Measurements from ENCODE around the gene ZCCHC10. TPM values are rescaled to one million over a fixed set of nuclear protein-coding genes. Genes with fewer than 3 reads are reported as not detected.

ZCCHC10 gene
- total RNA-seq, 4 donors from 2014 or later: 19.1 to 37.4 (median 25.7) TPM

DNA sequence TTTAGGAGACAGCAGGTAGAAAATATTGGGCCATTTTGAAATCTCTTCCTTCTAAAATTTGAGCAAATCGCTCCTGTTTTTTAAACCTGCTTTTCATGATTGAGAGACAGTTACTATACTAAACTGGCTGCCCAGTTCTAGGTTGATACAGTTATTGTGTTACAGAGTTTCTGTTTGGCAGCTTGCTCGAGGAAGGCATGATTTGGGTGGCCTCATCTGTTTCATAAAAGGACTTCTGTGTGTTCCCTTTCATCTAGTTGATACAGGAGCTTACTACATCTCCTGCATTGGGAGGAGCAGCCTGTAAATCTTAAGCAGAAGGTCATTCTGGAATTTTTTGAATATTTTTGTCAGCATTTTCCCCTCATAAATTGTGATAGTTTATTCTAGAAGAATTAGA is 39.7 kb upstream of the ZCCHC10 start:
- intact Hi-C loops (cut with DNase I; ENCODE audit: low total_unique reads): no loop called here
- Histone ChIP-seq H3K36me3 (peaks cover 0 to 23% (median 6%) of the 10 kb centered on the region in 4 donors), H3K27me3 (no peaks in the 10 kb centered on the region), H3K4me1 (peaks cover 0 to 35% (median 0%) of the 10 kb centered on the region in 4 donors), H3K9me3 (no peaks in the 10 kb centered on the region), H3K4me3 (no peak overlapping the region), H3K27ac (no peak overlapping the region)
- in situ Hi-C loops (cut with MboI; ENCODE audit: low pct_ligation_motif_present in 1 of 4, low pct_unique_long_range_greater_than_20kb in 1 of 4, low sequenced_read_pairs in 3 of 4): no loop called here
- DNase-seq: no peak
- TF ChIP-seq, protein P1, sequence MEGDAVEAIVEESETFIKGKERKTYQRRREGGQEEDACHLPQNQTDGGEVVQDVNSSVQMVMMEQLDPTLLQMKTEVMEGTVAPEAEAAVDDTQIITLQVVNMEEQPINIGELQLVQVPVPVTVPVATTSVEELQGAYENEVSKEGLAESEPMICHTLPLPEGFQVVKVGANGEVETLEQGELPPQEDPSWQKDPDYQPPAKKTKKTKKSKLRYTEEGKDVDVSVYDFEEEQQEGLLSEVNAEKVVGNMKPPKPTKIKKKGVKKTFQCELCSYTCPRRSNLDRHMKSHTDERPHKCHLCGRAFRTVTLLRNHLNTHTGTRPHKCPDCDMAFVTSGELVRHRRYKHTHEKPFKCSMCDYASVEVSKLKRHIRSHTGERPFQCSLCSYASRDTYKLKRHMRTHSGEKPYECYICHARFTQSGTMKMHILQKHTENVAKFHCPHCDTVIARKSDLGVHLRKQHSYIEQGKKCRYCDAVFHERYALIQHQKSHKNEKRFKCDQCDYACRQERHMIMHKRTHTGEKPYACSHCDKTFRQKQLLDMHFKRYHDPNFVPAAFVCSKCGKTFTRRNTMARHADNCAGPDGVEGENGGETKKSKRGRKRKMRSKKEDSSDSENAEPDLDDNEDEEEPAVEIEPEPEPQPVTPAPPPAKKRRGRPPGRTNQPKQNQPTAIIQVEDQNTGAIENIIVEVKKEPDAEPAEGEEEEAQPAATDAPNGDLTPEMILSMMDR (IDR thresholded peaks at IDR 0.05): no peak
- TF ChIP-seq EP300 (IDR thresholded peaks at IDR 0.05; ENCODE audit: low read depth) (no peak), POLR2A (IDR thresholded peaks at IDR 0.05) (no peak), POLR2AphosphoS5 (IDR thresholded peaks at IDR 0.05) (no peak)
- 78 to 89% methylated on average over 2 of the region's 2 CpGs for WGBS, 2 donors (ENCODE audit: low coverage in 1 of 2)

DNA sequence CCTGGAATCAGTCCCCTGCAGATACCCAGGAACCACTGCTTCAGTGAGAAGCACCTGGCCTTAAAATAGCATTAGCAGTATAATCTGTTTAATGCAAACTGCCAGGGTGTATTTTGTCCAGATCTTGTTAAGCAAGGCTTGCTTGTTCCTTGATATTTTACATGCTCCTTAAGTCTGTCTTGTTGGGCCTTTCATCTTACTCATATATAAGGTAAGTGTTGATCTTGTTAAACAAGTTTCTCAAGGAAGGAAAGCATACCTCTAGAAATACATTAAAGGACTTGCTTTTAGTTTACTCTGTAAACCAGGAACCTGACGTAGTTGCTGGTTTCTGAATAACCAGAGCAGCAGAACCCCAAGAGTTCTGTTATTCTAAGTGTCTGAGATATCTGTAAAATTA is 39.1 kb upstream of the ZCCHC10 start:
- DNase-seq: no peak
- in situ Hi-C loops (cut with MboI; ENCODE audit: low pct_ligation_motif_present in 1 of 4, low pct_unique_long_range_greater_than_20kb in 1 of 4, low sequenced_read_pairs in 3 of 4) (no loop called here), intact Hi-C loops (cut with DNase I; ENCODE audit: low total_unique reads) (no loop called here)
- no peaks in the 10 kb centered on the region for H3K9me3 ChIP-seq
- peaks cover 0 to 23% (median 4%) of the 10 kb centered on the region in 4 donors for H3K36me3 ChIP-seq
- H3K27ac ChIP-seq: no peak overlapping the region
- no peak for TF ChIP-seq POLR2A (IDR thresholded peaks at IDR 0.05)
- TF ChIP-seq, protein P1 (IDR thresholded peaks at IDR 0.05): no peak
- TF ChIP-seq POLR2AphosphoS5 (IDR thresholded peaks at IDR 0.05): no peak
- TF ChIP-seq EP300 (IDR thresholded peaks at IDR 0.05; ENCODE audit: low read depth): no peak
- H3K27me3 ChIP-seq: no peaks in the 10 kb centered on the region
- H3K4me1 ChIP-seq: peaks cover 0 to 35% (median 0%) of the 10 kb centered on the region in 4 donors
- no peak overlapping the region for H3K4me3 ChIP-seq
- WGBS, 2 donors (ENCODE audit: low coverage in 1 of 2): 52 to 67% methylated on average over 1 of the region's 1 CpG

DNA sequence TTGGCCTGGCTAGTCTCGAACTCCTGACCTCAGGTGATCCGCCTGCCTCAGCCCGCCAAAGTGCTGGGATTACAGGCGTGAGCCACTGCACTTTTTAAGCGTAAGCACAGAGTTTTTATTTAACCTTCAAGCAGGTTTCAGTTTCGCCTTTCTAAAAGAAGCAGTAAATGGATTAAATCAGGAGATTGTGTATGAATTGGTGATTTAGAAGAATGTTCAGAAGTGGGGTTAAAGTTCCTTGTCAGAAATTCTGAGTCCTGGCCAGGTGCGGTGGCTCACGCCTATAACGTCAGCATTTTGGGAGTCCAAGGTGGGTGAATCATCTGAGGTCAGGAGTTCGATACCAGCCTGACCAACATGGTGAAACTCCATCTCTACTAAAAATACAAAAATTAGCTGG is 37.6 kb upstream of the ZCCHC10 start:
- DNase-seq: no peak

DNA sequence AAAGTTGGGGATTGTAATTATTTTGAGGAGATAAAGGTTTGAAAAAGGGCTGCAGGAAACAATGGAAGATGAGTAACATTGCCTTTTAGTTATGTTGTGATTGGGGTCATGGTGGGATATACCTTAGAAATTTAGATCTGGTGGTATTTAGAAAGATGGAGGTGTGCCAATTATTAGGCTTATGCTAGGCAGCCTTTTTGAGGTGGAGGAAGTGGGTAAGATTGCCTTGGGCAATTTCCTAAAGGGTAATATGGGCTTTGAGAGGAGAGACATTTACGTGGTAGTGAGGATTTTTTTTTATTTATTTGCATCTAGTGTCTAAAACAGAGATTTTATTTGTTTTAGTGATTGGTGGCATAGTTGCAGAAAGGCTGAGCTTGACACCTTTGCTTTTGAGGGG is 35.9 kb upstream of the ZCCHC10 start:
- no peaks in the 10 kb centered on the region for H3K27me3 ChIP-seq
- no peaks in the 10 kb centered on the region for H3K9me3 ChIP-seq
- no peak for DNase-seq
- peaks cover 0 to 5% (median 0%) of the 10 kb centered on the region in 4 donors for H3K36me3 ChIP-seq
- intact Hi-C loops (cut with DNase I; ENCODE audit: low total_unique reads): no loop called here
- no peak for TF ChIP-seq POLR2A (IDR thresholded peaks at IDR 0.05)
- TF ChIP-seq POLR2AphosphoS5 (IDR thresholded peaks at IDR 0.05): no peak
- TF ChIP-seq EP300 (IDR thresholded peaks at IDR 0.05; ENCODE audit: low read depth): no peak
- TF ChIP-seq, protein P1 (IDR thresholded peaks at IDR 0.05): no peak
- in situ Hi-C loops (cut with MboI; ENCODE audit: low pct_ligation_motif_present in 1 of 4, low pct_unique_long_range_greater_than_20kb in 1 of 4, low sequenced_read_pairs in 3 of 4): no loop called here
- 77 to 80% methylated on average over 1 of the region's 1 CpG for WGBS, 2 donors (ENCODE audit: low coverage in 1 of 2)
- peaks cover 0 to 57% (median 4%) of the 10 kb centered on the region in 4 donors for H3K4me1 ChIP-seq
- no peak overlapping the region for H3K27ac ChIP-seq
- H3K4me3 ChIP-seq: no peak overlapping the region

More for the DNA sequence above, 37.6 kb upstream of the ZCCHC10 start:
- intact Hi-C loops (cut with DNase I; ENCODE audit: low total_unique reads) (no loop called here), in situ Hi-C loops (cut with MboI; ENCODE audit: low pct_ligation_motif_present in 1 of 4, low pct_unique_long_range_greater_than_20kb in 1 of 4, low sequenced_read_pairs in 3 of 4) (no loop called here)
- Histone ChIP-seq H3K4me1 (peaks cover 0 to 42% (median 0%) of the 10 kb centered on the region in 4 donors), H3K9me3 (no peaks in the 10 kb centered on the region), H3K36me3 (peaks cover 0 to 10% (median 0%) of the 10 kb centered on the region in 4 donors), H3K27me3 (no peaks in the 10 kb centered on the region), H3K27ac (no peak overlapping the region), H3K4me3 (no peak overlapping the region)
- no peak for TF ChIP-seq POLR2AphosphoS5 (IDR thresholded peaks at IDR 0.05)
- no peak for TF ChIP-seq POLR2A (IDR thresholded peaks at IDR 0.05)
- no peak for TF ChIP-seq EP300 (IDR thresholded peaks at IDR 0.05; ENCODE audit: low read depth)
- WGBS, 2 donors (ENCODE audit: low coverage in 1 of 2): 58 to 66% methylated on average over 10 of the region's 10 CpGs

DNA sequence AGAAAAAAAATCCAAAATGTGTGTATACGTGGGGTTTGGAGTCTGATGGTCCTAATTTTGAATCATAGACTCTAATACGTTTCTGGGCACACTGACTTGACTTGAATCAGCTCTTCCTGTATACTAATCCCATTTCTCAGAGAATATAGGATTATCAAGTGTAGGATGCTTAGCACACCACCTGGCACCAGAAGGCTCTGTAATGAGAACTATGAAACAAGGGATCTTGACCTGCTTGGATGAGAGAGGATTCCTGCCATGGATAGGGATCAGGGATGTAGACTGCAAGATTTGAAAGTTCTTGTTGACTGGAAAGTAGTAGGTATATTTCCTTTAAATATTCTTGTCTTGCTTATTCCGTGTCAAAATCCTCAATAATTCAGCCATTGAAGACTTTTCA is 33.3 kb upstream of the ZCCHC10 start:
- Histone ChIP-seq H3K9me3 (no peaks in the 10 kb centered on the region), H3K27ac (no peak overlapping the region), H3K4me3 (no peak overlapping the region), H3K27me3 (no peaks in the 10 kb centered on the region), H3K36me3 (no peaks in the 10 kb centered on the region), H3K4me1 (peaks cover 3 to 60% (median 14%) of the 10 kb centered on the region in 4 donors)
- intact Hi-C loops (cut with DNase I; ENCODE audit: low total_unique reads) (no loop called here), in situ Hi-C loops (cut with MboI; ENCODE audit: low pct_ligation_motif_present in 1 of 4, low pct_unique_long_range_greater_than_20kb in 1 of 4, low sequenced_read_pairs in 3 of 4) (no loop called here)
- no peak for DNase-seq
- 78 to 81% methylated on average over 3 of the region's 3 CpGs for WGBS, 2 donors (ENCODE audit: low coverage in 1 of 2)
- TF ChIP-seq POLR2A (IDR thresholded peaks at IDR 0.05): no peak
- no peak for TF ChIP-seq EP300 (IDR thresholded peaks at IDR 0.05; ENCODE audit: low read depth)
- TF ChIP-seq, protein P1 (IDR thresholded peaks at IDR 0.05): no peak
- TF ChIP-seq POLR2AphosphoS5 (IDR thresholded peaks at IDR 0.05): no peak

All from transverse colon (tissue), 4 donors.